Measurements from ENCODE around the gene HEATR3. TPM values are rescaled to one million over a fixed set of nuclear protein-coding genes. Genes with fewer than 3 reads are reported as not detected.

The HEATR3 gene
- total and polyA plus RNA-seq, 2 experiments from 2014 or later, result 7.5 to 29.9 TPM

DNA sequence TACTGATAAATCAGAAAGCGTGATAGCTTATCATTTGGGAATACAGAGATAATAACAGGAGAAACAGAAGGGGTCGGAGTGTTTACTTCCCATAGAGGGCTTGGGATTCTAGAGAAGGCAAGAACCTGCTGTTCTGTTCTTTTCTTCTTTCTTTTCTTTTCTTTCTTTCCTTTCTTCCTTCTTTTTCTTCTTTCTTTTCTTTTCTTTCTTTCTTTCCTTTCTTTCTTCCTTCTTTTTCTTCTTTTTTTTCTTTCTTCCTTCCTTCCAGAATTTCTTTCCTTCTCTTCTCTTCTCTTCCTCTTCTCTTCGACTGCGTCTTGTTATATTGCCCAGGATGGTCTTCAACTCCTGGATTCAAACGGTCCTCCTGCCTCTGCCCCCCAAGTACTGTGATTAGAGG, 22.4 kb upstream of the HEATR3 start:
- Mint-ChIP-seq H3K36me3 (ENCODE audit: low read depth) (no peaks in the 10 kb centered on the region), H3K4me1 (peaks cover 5% of the 10 kb centered on the region), H3K27me3 (ENCODE audit: insufficient read depth, low read depth, poor library complexity) (peaks cover 3% of the 10 kb centered on the region), H3K9me3 (no peaks in the 10 kb centered on the region), H3K27ac (no peak overlapping the region), H3K4me3 (no peak overlapping the region)
- H3F3A ChIP-seq (replicated peaks; ENCODE audit: low read depth), result no peaks in the 10 kb centered on the region
- no peaks in the 10 kb centered on the region for H3K79me2 ChIP-seq (replicated peaks; ENCODE audit: insufficient read depth)
- no peak overlapping the region; the same call in 1 of the 2 replicates for H2AFZ ChIP-seq
- H3K27ac ChIP-seq (ENCODE audit: low read depth), result no peak overlapping the region
- no peak overlapping the region for H3K4me3 ChIP-seq
- no peak for DNase-seq (ENCODE audit: low spot score)
- H3K4me1 ChIP-seq (ENCODE audit: insufficient read depth), result peaks cover 5% of the 10 kb centered on the region; the same call in 1 of the 2 replicates
- no peak for ATAC-seq
- H4K20me1 ChIP-seq (replicated peaks; ENCODE audit: insufficient read depth), result no peaks in the 10 kb centered on the region
- no peaks in the 10 kb centered on the region for H3K9me2 ChIP-seq (ENCODE audit: insufficient read depth)
- H3K27me3 ChIP-seq (ENCODE audit: insufficient read depth), result no peaks in the 10 kb centered on the region
- TF ChIP-seq ZNF331 (CRISPR knock-in tag; IDR thresholded peaks at IDR 0.05; ENCODE audit: low read depth) (no peak), CREB1 (CRISPR knock-in tag; IDR thresholded peaks at IDR 0.05; ENCODE audit: low read depth) (no peak), ZNF114 (CRISPR knock-in tag; IDR thresholded peaks at IDR 0.05) (no peak), JUNB (IDR thresholded peaks at IDR 0.05; ENCODE audit: unreplicated experiment) (no peak), NANOG (IDR thresholded peaks at IDR 0.05; ENCODE audit: borderline replicate concordance) (no peak), POLR2AphosphoS5 (IDR thresholded peaks at IDR 0.05; ENCODE audit: low read depth) (no peak), STAT1 (IDR thresholded peaks at IDR 0.05; ENCODE audit: unreplicated experiment) (no peak)
- TF ChIP-seq, protein P1, sequence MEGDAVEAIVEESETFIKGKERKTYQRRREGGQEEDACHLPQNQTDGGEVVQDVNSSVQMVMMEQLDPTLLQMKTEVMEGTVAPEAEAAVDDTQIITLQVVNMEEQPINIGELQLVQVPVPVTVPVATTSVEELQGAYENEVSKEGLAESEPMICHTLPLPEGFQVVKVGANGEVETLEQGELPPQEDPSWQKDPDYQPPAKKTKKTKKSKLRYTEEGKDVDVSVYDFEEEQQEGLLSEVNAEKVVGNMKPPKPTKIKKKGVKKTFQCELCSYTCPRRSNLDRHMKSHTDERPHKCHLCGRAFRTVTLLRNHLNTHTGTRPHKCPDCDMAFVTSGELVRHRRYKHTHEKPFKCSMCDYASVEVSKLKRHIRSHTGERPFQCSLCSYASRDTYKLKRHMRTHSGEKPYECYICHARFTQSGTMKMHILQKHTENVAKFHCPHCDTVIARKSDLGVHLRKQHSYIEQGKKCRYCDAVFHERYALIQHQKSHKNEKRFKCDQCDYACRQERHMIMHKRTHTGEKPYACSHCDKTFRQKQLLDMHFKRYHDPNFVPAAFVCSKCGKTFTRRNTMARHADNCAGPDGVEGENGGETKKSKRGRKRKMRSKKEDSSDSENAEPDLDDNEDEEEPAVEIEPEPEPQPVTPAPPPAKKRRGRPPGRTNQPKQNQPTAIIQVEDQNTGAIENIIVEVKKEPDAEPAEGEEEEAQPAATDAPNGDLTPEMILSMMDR (conservative IDR thresholded peaks at IDR 0.05; ENCODE audit: low read depth in 2 of 2), result no peak
- TF ChIP-seq, protein P2, sequence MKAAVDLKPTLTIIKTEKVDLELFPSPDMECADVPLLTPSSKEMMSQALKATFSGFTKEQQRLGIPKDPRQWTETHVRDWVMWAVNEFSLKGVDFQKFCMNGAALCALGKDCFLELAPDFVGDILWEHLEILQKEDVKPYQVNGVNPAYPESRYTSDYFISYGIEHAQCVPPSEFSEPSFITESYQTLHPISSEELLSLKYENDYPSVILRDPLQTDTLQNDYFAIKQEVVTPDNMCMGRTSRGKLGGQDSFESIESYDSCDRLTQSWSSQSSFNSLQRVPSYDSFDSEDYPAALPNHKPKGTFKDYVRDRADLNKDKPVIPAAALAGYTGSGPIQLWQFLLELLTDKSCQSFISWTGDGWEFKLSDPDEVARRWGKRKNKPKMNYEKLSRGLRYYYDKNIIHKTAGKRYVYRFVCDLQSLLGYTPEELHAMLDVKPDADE (IDR thresholded peaks at IDR 0.05), result no peak
- H3K4me2 ChIP-seq, result no peak overlapping the region
- H3K36me3 ChIP-seq (ENCODE audit: insufficient read depth), result no peaks in the 10 kb centered on the region; the same call in 1 of the 2 replicates

DNA sequence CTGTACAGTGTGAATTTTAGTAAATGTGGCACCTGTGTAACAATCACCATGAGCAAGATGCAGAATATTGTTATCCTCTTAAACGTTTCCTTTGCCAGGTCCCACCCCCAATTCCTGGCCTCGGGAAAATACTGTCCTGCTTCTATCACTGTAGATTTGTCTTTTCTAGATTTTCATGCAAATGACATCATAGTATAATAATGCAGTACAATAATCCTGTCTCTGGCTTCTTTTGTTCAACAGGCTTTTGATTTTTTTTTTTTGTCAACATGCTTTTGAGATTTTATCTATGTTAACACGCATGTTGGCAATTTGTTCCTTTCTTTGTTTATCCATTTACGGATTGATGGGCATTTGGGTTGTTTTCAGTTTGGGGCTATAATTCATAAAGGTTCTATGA, 20.4 kb upstream of the HEATR3 start:
- Histone ChIP-seq H3K4me2 (no peak overlapping the region), H2AFZ (no peak overlapping the region), H3K4me3 (no peak overlapping the region), H3K27me3 (ENCODE audit: insufficient read depth) (no peaks in the 10 kb centered on the region), H3F3A (replicated peaks; ENCODE audit: low read depth) (no peaks in the 10 kb centered on the region), H4K20me1 (replicated peaks; ENCODE audit: insufficient read depth) (no peaks in the 10 kb centered on the region), H3K36me3 (ENCODE audit: insufficient read depth) (no peaks in the 10 kb centered on the region; the same call in 1 of the 2 replicates), H3K79me2 (replicated peaks; ENCODE audit: insufficient read depth) (no peaks in the 10 kb centered on the region), H3K27ac (ENCODE audit: low read depth) (no peak overlapping the region), H3K9me2 (ENCODE audit: insufficient read depth) (no peaks in the 10 kb centered on the region), H3K4me1 (ENCODE audit: insufficient read depth) (no peaks in the 10 kb centered on the region)
- Mint-ChIP-seq H3K9me3 (no peaks in the 10 kb centered on the region), H3K4me1 (no peaks in the 10 kb centered on the region), H3K27ac (no peak overlapping the region), H3K27me3 (ENCODE audit: insufficient read depth, low read depth, poor library complexity) (peaks cover 3% of the 10 kb centered on the region), H3K4me3 (no peak overlapping the region), H3K36me3 (ENCODE audit: low read depth) (no peaks in the 10 kb centered on the region)
- ATAC-seq (no peak), DNase-seq (ENCODE audit: low spot score) (no peak)
- TF ChIP-seq, protein P3, sequence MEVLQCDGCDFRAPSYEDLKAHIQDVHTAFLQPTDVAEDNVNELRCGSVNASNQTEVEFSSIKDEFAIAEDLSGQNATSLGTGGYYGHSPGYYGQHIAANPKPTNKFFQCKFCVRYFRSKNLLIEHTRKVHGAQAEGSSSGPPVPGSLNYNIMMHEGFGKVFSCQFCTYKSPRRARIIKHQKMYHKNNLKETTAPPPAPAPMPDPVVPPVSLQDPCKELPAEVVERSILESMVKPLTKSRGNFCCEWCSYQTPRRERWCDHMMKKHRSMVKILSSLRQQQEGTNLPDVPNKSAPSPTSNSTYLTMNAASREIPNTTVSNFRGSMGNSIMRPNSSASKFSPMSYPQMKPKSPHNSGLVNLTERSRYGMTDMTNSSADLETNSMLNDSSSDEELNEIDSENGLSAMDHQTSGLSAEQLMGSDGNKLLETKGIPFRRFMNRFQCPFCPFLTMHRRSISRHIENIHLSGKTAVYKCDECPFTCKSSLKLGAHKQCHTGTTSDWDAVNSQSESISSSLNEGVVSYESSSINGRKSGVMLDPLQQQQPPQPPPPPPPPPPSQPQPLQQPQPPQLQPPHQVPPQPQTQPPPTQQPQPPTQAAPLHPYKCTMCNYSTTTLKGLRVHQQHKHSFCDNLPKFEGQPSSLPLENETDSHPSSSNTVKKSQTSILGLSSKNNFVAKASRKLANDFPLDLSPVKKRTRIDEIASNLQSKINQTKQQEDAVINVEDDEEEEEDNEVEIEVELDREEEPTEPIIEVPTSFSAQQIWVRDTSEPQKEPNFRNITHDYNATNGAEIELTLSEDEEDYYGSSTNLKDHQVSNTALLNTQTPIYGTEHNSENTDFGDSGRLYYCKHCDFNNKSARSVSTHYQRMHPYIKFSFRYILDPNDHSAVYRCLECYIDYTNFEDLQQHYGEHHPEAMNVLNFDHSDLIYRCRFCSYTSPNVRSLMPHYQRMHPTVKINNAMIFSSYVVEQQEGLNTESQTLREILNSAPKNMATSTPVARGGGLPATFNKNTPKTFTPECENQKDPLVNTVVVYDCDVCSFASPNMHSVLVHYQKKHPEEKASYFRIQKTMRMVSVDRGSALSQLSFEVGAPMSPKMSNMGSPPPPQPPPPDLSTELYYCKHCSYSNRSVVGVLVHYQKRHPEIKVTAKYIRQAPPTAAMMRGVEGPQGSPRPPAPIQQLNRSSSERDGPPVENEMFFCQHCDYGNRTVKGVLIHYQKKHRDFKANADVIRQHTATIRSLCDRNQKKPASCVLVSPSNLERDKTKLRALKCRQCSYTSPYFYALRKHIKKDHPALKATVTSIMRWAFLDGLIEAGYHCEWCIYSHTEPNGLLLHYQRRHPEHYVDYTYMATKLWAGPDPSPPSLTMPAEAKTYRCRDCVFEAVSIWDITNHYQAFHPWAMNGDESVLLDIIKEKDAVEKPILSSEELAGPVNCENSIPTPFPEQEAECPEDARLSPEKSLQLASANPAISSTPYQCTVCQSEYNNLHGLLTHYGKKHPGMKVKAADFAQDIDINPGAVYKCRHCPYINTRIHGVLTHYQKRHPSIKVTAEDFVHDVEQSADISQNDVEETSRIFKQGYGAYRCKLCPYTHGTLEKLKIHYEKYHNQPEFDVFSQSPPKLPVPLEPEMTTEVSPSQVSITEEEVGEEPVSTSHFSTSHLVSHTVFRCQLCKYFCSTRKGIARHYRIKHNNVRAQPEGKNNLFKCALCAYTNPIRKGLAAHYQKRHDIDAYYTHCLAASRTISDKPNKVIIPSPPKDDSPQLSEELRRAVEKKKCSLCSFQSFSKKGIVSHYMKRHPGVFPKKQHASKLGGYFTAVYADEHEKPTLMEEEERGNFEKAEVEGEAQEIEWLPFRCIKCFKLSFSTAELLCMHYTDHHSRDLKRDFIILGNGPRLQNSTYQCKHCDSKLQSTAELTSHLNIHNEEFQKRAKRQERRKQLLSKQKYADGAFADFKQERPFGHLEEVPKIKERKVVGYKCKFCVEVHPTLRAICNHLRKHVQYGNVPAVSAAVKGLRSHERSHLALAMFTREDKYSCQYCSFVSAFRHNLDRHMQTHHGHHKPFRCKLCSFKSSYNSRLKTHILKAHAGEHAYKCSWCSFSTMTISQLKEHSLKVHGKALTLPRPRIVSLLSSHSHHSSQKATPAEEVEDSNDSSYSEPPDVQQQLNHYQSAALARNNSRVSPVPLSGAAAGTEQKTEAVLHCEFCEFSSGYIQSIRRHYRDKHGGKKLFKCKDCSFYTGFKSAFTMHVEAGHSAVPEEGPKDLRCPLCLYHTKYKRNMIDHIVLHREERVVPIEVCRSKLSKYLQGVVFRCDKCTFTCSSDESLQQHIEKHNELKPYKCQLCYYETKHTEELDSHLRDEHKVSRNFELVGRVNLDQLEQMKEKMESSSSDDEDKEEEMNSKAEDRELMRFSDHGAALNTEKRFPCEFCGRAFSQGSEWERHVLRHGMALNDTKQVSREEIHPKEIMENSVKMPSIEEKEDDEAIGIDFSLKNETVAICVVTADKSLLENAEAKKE (CRISPR knock-in tag; IDR thresholded peaks at IDR 0.05), result no peak
- TF ChIP-seq, protein P4, sequence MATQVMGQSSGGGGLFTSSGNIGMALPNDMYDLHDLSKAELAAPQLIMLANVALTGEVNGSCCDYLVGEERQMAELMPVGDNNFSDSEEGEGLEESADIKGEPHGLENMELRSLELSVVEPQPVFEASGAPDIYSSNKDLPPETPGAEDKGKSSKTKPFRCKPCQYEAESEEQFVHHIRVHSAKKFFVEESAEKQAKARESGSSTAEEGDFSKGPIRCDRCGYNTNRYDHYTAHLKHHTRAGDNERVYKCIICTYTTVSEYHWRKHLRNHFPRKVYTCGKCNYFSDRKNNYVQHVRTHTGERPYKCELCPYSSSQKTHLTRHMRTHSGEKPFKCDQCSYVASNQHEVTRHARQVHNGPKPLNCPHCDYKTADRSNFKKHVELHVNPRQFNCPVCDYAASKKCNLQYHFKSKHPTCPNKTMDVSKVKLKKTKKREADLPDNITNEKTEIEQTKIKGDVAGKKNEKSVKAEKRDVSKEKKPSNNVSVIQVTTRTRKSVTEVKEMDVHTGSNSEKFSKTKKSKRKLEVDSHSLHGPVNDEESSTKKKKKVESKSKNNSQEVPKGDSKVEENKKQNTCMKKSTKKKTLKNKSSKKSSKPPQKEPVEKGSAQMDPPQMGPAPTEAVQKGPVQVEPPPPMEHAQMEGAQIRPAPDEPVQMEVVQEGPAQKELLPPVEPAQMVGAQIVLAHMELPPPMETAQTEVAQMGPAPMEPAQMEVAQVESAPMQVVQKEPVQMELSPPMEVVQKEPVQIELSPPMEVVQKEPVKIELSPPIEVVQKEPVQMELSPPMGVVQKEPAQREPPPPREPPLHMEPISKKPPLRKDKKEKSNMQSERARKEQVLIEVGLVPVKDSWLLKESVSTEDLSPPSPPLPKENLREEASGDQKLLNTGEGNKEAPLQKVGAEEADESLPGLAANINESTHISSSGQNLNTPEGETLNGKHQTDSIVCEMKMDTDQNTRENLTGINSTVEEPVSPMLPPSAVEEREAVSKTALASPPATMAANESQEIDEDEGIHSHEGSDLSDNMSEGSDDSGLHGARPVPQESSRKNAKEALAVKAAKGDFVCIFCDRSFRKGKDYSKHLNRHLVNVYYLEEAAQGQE (IDR thresholded peaks at IDR 0.05; ENCODE audit: unreplicated experiment), result no peak
